Stimulated activated CD4-positive, alpha-beta T cell treated with anti-CD3 and anti-CD28 coated beads, Interleukin-1b, Interleukin-23, amount 100 ng/mL, for 1 hour (primary cell): Measurements from ENCODE around the gene SPOCK1.

Experiments
- DNase-seq, 2 donors: peaks; one replicate each; pipeline ENCODE4 v3.0.0-alpha.2; 2020; ENCODE audit warnings: low read depth in 2 of 2

The SPOCK1 gene

DNA sequence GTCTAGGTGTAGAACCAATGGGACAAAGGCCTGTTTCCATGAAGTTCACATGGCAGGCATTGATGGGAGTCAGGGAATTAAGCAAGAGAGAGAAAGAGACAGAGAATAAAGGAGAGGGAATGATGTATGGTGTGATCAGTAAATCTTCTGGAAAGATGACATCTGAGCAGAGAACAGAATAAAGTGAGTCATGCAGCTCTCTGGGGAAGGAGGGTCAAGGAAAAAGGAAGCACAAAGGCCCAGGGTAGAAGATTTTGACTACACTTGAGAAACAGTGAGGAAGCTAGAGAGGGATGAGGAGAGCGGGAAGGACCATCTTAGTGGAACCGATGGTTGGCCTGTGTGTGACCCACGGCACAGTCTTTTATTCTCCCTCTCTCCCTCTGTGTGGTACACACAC is 425.9 kb downstream of the SPOCK1 start:
- DNase-seq: no peak

DNA sequence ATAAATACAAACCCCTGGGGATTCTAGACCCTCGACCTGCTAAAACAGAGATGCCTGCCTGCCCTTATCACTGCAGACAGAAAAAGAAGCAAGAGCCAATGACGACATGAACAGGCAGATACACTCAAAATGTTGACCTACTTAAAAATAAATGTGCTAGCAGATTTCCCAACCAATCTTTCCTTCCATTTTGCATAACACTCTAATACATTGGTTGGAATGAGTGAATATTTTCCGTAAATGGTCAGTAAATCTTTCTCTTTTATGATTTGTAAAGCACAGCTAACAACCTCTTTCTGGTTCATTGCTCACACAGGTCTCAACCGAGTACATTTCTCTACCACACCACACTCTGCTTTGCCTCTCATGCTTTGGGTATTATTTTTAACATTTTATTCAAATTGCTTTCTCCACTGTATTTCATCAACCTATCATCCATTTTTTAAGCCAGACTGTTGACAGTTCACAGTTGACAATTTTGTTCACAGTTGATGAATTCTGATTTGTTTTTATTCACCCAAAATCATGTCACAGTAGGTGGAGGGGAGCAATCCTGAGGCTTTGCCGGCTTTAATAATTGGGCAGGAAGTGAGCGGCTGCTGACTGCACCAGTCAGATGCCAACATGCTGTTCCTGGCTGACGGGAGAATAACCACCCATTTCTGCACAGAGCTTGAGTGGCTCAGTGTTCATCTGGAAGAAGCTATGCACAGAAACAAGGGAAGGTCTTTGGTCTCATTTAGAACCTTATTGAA is 426.6 kb downstream of the SPOCK1 start:
- DNase-seq: no peak

GRCh38 chr5:137071931-137072330 is 427.2 kb downstream of the SPOCK1 start:
- no peak for DNase-seq

DNA sequence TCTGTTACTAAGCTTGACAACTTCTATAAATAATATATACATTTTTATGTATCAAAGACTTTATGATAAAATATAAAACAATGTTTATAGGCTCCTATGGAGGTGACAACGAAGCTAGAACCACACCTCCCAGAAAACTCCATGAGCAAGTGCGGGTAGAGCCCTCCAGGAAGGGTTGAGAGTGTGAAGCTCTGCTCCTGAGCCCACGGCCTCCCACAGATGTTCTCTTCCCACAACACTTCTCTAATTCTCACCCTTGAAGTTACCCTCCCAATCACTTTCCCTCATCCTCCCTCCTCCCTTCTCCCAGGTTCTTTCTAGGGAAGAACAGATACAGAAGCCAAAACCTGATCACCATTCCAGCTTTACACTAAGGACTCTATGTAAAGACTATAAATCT is 427.6 kb downstream of the SPOCK1 start:
- no peak for DNase-seq

DNA sequence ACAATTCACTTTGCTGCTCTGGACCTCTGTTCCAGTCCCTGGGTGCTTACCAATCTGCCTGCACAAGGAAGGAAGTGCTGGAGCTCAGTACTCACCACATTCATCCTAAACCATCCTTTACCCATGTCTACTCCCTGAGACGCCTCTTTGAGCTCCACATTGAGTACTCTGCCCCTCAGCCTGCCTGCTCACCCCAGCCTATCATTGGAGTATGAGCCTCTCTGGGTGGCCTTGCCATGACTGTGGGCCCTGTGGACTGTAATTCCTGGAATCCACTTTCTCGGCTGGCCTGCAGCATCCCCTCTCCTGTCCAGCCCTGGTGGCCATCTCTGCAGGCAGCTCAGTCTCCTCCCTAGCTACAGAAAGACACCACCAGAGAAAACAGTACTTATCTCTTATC is 428.6 kb downstream of the SPOCK1 start:
- no peak for DNase-seq

DNA sequence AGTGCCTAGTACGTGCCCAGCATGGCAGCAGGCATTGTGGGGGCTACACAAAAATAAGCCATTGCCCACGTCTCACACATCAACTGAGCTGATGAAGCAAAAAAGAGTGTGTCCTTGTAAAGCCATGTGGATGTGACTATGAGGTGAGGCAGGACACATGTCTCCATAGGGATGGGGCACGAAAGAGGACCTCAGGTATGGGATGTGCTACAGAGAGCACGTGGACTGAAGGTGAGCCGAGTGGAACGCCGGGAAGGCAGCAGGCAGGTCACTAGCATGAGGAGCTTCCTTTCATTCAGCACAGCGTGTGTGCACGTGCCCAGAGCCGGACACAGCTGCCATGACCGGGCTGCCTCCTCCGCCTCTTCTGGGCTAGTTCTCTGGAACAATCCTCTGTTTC is 429.8 kb downstream of the SPOCK1 start:
- no peak for DNase-seq

DNA sequence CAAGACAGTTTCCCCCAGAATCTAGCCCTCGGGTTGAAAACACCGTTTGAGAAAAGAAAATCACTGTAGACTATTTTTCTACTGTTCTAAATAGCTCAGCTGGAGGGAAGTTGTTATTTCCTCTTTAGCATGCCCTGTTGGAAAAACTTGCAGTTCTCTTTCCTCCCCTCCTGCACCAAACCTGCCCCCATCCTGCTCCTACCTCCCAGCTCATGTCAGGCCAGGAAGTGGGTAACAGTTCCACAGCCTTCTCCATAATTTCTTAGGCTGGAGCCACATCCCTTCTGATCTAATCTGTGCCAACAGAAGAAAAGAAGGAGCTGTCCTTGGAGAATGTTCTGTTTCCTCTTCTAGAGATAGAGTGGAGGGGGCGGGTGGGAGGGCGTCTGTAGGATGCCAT is 437.7 kb downstream of the SPOCK1 start:
- DNase-seq: no peak

- DNase-seq: no peak
Measured at GRCh38 chr5:137058089-137058488, 441.0 kb downstream of the SPOCK1 start.

GRCh38 chr5:137056676-137057075 is 442.4 kb downstream of the SPOCK1 start:
- DNase-seq: no peak

- no peak for DNase-seq
Measured at GRCh38 chr5:137055271-137055872, 443.8 kb downstream of the SPOCK1 start.

DNA sequence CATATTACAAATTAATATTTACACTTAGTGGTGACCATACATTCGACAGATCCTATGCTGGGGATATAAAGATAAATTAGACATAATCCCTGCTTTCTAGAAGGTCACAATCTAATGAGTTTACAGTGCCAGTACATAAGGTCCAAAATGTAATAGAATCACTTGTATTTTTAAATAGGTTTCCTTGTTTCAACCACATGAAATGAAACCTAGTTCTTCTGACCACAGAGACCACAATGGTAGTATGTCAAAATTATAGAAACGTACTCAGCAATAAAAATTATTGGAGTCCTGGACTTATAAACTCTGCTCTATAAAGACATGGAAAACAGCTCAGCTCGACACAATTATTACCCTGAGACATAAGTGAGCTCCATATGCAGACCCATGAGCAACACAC is 444.3 kb downstream of the SPOCK1 start:
- no peak for DNase-seq

DNA sequence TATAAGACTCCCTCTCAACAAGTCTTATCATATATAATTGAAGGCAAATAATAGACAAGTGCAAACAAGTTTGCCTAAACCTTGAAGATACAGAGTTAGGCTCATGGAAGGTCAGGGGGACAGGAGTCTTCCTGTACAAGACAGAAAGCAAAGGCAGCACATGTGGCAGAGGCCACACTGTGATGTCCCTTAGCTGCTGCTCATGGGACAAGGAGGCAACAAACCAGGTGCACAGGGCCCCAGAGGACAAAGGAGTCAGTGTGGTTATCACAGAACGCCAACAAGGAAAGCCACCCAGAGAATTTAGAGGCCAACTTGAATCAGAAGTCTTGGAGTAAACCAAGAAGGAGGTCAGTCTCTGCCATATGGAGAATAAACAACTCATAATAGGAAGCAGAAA is 444.8 kb downstream of the SPOCK1 start:
- no peak for DNase-seq

DNA sequence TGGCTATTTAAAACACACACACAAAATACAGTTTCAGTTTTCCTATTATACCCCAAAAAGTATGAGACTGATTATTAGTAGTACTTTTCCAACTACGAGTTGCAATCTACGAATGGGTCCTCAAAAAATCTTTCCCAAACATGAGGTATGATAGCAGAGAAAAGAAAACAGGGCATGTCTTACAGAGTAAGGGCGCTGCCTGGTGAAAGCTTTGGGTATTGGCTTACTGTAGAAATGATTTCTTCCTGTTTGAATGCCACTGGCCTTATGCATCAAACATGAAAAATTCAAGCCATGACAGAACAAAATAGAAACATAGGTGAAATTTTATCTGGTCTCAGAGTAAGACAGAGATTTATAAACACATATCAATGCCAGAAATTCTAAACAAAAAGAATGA is 448.0 kb downstream of the SPOCK1 start:
- DNase-seq: no peak

- no peak for DNase-seq
Measured at GRCh38 chr5:137040641-137041340, 458.3 kb downstream of the SPOCK1 start.

DNA sequence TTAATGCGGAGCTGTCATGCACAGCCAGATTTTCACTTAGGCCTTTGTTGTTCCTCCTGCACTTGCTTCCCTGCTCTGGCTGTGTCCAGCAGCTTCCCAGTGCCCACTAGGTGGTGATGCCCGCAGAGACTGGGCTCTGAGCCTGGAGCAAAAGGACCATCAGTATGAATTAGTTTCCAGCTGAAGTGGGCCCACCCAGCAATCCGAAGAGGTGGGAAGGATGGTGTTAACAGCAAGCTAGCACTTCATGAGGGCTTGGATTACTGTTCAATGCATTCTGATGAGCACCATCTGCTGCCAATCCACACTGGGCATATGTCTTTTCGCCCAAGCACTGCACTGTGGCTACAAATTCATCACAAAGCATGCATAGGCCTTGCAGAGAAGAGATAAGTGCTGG is 459.1 kb downstream of the SPOCK1 start:
- no peak for DNase-seq

DNA sequence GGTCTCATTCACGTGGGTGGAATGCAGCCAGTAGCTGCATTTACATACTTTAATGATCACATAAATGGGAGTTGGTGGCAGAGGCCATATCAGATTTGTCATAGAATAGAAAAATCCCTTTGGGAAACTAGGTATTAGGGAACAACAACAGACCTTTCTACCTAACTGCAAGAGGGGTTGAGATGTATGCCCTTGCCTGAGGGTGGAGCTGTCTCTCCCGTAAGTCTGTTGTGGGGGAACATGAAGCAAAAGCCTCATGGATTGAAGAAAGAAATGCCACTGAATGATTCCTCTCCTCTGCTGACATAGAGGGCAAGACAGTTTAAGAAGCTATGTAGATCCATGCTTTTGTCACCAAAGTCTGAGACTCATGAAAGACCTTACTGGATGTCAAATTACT is 461.3 kb downstream of the SPOCK1 start:
- DNase-seq: no peak

DNA sequence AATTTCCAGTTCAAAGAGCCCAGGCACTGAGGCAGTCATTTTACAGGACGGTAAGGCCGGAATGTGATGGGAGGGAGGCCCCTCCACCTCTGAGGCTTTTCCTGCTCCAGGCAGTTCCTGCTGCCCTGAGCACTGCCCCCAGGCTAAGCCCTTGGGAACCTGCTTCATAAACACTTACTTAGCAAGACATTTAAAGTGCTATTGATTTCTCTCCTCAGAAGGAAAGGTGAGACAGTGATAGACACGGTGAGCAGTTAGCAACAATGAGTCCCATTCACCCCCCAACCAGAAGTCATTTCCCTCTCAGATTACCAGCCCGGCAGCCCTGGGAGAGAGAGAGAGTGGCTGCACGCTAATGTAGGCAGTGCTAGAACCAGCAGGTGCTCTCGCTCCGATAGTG is 462.5 kb downstream of the SPOCK1 start:
- DNase-seq: no peak

- DNase-seq: no peak
Measured at GRCh38 chr5:137035480-137035878, 463.6 kb downstream of the SPOCK1 start.

DNA sequence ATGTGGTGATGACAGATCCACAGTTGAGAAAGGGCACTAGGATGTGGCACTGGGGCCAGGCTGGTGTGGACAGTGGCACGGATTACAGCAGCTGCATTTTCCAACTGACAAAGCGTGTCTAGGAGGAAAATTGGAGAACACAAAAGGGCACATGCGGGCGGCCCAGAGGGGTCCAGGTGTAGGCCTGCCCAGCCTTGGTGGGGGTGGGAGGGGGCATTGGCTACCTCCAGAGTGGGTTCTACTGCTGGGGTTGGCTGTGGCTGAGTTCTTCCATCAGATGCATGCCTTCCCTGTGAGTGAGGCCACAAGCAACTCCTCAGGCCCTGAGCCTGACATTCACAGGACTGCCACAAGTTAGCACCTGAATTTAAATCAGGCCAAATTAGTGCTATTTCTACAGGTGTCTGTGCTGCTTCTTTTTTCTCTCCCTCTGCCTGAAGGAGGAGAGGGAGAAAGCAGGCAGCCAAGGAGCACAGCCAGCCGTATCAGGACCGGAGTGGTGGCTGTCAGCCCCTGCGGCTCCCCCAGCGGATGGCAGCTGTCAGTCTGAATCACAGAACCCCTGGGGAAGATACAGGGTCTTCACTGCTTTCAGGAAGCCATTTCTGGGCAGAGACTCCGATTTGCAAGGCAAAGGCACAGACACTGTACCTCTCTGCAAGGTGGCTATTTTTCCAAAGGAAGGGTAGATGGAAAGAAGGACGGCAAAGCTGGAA is 464.2 kb downstream of the SPOCK1 start:
- DNase-seq: no peak

- DNase-seq: no peak
Measured at GRCh38 chr5:137034213-137034612, 464.9 kb downstream of the SPOCK1 start.

- no peak for DNase-seq
Measured at GRCh38 chr5:137032929-137033328, 466.2 kb downstream of the SPOCK1 start.

DNA sequence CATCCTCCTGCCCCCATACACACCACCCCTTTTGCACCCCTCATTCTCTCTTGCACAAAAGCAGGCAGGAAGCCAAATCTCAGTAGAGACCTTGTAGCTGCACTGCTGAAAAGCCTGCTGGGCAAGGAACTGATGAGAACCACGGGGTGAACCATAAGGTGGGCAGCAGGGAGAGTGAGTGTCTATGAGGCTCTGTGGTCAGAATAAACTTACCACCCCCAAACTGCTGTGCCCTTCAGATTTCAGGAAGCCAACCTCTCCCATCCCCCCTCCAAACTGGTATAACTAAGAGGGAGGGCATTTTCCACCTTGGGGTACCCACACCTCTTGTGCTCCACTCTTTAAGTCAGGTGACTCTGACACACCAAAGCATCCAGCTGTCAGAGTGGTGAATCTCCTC is 471.4 kb downstream of the SPOCK1 start:
- no peak for DNase-seq

- DNase-seq: no peak
Measured at GRCh38 chr5:137026296-137026695, 472.8 kb downstream of the SPOCK1 start.
